IMR-90 (cell line): ENCODE data around the gene RPA3. TPM values are rescaled to one million over a fixed set of nuclear protein-coding genes. Genes with fewer than 3 reads are reported as not detected.

Experiments
- ATAC-seq: fragments of 200-7000 bp; cut with Tn5 transposase; 2 replicates; pipeline ENCODE4 v1.9.1; 2020; ENCODE audit warnings: low read depth, mild to moderate bottlenecking, moderate library complexity
- BruUV-seq: library from RNA; stranded (reverse); fragments of 400-500 nt; replicated peaks from 2 replicates; lab custom pipeline; 2021; lab: Mats Ljungman, UMichigan
- CTCF ChIA-PET: fragments of 300-600 bp; formaldehyde crosslinking; extraction: SDS; loops from one replicate; lab custom pipeline; 2021; ENCODE audit warnings: antibody characterized with exemption; lab: Yijun Ruan, JAX
- POLR2A ChIA-PET: fragments of 300-600 bp; sonication (Branson Sonifier 250); formaldehyde crosslinking; loops from one replicate; lab custom pipeline; 2022; ENCODE audit warnings: antibody characterized with exemption; ENCODE audit not compliant: unreplicated experiment; lab: Charles Lee
- DNase-seq: peaks from one replicate; pipeline ENCODE4 v3.0.0; 2013
- H2AFZ ChIP-seq: replicated peaks from 2 replicates; pipeline ENCODE3; 2013; ENCODE audit warnings: low read length, mild to moderate bottlenecking; ENCODE audit not compliant: poor library complexity
- H2AK5ac ChIP-seq: 2 replicates; pipeline ENCODE4 v1.6.1; 2013; ENCODE audit warnings: low read depth, low read length, inconsistent platforms
- H2AK9ac ChIP-seq: replicated peaks from 2 replicates; pipeline ENCODE3; 2013; ENCODE audit warnings: mild to moderate bottlenecking, low read depth, low read length, moderate library complexity; ENCODE audit not compliant: poor library complexity
- H2BK120ac ChIP-seq: 2 replicates; pipeline ENCODE4 v1.6.1; 2013; ENCODE audit warnings: low read depth, low read length, inconsistent platforms
- H2BK15ac ChIP-seq: 3 replicates; pipeline ENCODE4 v1.6.1; 2013; ENCODE audit warnings: low read depth, low read length, inconsistent platforms
- H2BK20ac ChIP-seq: 2 replicates; pipeline ENCODE4 v1.6.1; 2013; ENCODE audit warnings: low read depth, mild to moderate bottlenecking, inconsistent platforms, low read length, moderate library complexity
- H2BK5ac ChIP-seq: 2 replicates; pipeline ENCODE4 v1.6.1; 2013; ENCODE audit warnings: mild to moderate bottlenecking, low read depth, low read length, inconsistent platforms; ENCODE audit not compliant: poor library complexity, severe bottlenecking
- H3K14ac ChIP-seq: replicated peaks from 2 replicates; pipeline ENCODE4 v1.6.1; 2013; ENCODE audit warnings: low read depth, low read length, inconsistent platforms
- H3K18ac ChIP-seq: 2 replicates; pipeline ENCODE4 v1.6.1; 2013; ENCODE audit warnings: low read depth, low read length, control low read depth
- H3K23ac ChIP-seq: 2 replicates; pipeline ENCODE4 v1.6.1; 2013; ENCODE audit warnings: low read depth, low read length, inconsistent platforms
- H3K27ac ChIP-seq: 2 replicates; pipeline ENCODE4 v1.5.1; 2013; ENCODE audit warnings: mild to moderate bottlenecking, control low read depth, low read length; ENCODE audit not compliant: insufficient read depth
- H3K27me3 ChIP-seq: 2 replicates; pipeline ENCODE4 v1.6.1; 2013; ENCODE audit warnings: low read length; ENCODE audit not compliant: control insufficient read depth, insufficient read depth
- H3K36me3 ChIP-seq: 2 replicates; pipeline ENCODE4 v1.6.1; 2013; ENCODE audit warnings: low read length, mixed read lengths; ENCODE audit not compliant: control insufficient read depth, insufficient read depth
- H3K4ac ChIP-seq: 2 replicates; pipeline ENCODE4 v1.6.1; 2013; ENCODE audit warnings: low read depth, low read length, inconsistent platforms
- H3K4me1 ChIP-seq: 2 replicates; pipeline ENCODE4 v1.6.1; 2013; ENCODE audit warnings: low read length, mixed read lengths; ENCODE audit not compliant: control insufficient read depth, insufficient read depth
- H3K4me2 ChIP-seq: 2 replicates; pipeline ENCODE4 v1.6.1; 2013; ENCODE audit warnings: low read depth, mild to moderate bottlenecking, control low read depth, low read length, moderate library complexity
- H3K4me3 ChIP-seq: 2 replicates; pipeline ENCODE4 v1.5.1; 2013; ENCODE audit warnings: low read depth, mild to moderate bottlenecking, control low read depth, low read length, moderate library complexity; ENCODE audit not compliant: insufficient read depth
- H3K56ac ChIP-seq: 2 replicates; pipeline ENCODE4 v1.6.1; 2013; ENCODE audit warnings: low read length, inconsistent platforms; ENCODE audit not compliant: insufficient read depth; ENCODE audit errors: extremely low read depth
- H3K79me1 ChIP-seq, 2 experiments: 2 replicates each; pipeline ENCODE4 v1.6.1; 2013; ENCODE audit warnings: low read length in 2 of 2, inconsistent platforms in 1 of 2, low read depth in 1 of 2
- H3K9ac ChIP-seq: 2 replicates; pipeline ENCODE4 v1.6.1; 2013; ENCODE audit warnings: low read depth, low read length, control low read depth
- H3K9me1 ChIP-seq: 2 replicates; pipeline ENCODE4 v1.6.1; 2013; ENCODE audit warnings: low read length, inconsistent platforms; ENCODE audit not compliant: insufficient read depth
- H3K9me3 ChIP-seq: 2 replicates; pipeline ENCODE4 v1.6.1; 2013; ENCODE audit warnings: low read length; ENCODE audit not compliant: control insufficient read depth, insufficient read depth
- H4K20me1 ChIP-seq: 2 replicates; pipeline ENCODE4 v1.6.1; 2013; ENCODE audit warnings: low read length, inconsistent platforms; ENCODE audit not compliant: insufficient read depth
- H4K5ac ChIP-seq: 2 replicates; pipeline ENCODE4 v1.6.1; 2013; ENCODE audit warnings: mild to moderate bottlenecking, low read depth, low read length, control low read depth
- H4K8ac ChIP-seq, 2 experiments: 2 replicates each; pipeline ENCODE4 v1.6.1; 2013; ENCODE audit warnings: low read depth in 2 of 2, low read length in 2 of 2, control low read depth in 1 of 2, inconsistent platforms in 1 of 2
- H4K91ac ChIP-seq: 2 replicates; pipeline ENCODE4 v1.6.1; 2013; ENCODE audit warnings: low read depth, low read length, inconsistent platforms; ENCODE audit not compliant: insufficient read depth
- CEBPB ChIP-seq: IDR thresholded peaks from 2 replicates; pipeline ENCODE4 v1.6.1; 2012; ENCODE audit warnings: low read depth, low read length, improper control_type of control experiment
- ELK1 ChIP-seq: fragments of 150-350 bp; IDR thresholded peaks from 2 replicates; pipeline ENCODE4 v1.6.1; 2016; ENCODE audit warnings: low read depth, mild to moderate bottlenecking, low read length, moderate library complexity, borderline replicate concordance
- MXI1 ChIP-seq: IDR thresholded peaks from 2 replicates; pipeline ENCODE4 v1.6.1; 2012; ENCODE audit warnings: low read depth, mild to moderate bottlenecking, low read length, moderate library complexity, borderline replicate concordance
- NFE2L2 ChIP-seq: fragments of 150-350 bp; IDR thresholded peaks from 2 replicates; pipeline ENCODE4 v1.6.1; 2016; ENCODE audit warnings: low read depth, mild to moderate bottlenecking, low read length
- POLR2A ChIP-seq: IDR thresholded peaks from 2 replicates; pipeline ENCODE4 v1.6.1; 2012; ENCODE audit warnings: mild to moderate bottlenecking, low read depth, low read length
- RCOR1 ChIP-seq: IDR thresholded peaks from 2 replicates; pipeline ENCODE4 v1.6.1; 2012; ENCODE audit warnings: mild to moderate bottlenecking, low read length, improper control_type of control experiment; ENCODE audit not compliant: insufficient replicate concordance
- RFX5 ChIP-seq: IDR thresholded peaks from 2 replicates; pipeline ENCODE4 v1.8.0; 2012; ENCODE audit warnings: low read depth, mild to moderate bottlenecking, low read length, moderate library complexity
- SMC3 ChIP-seq: fragments of 150-350 bp; IDR thresholded peaks from 2 replicates; pipeline ENCODE4 v1.6.1; 2016; ENCODE audit warnings: low read depth, mild to moderate bottlenecking, antibody characterized with exemption, low read length, moderate library complexity
- USF2 ChIP-seq: fragments of 150-350 bp; IDR thresholded peaks from 2 replicates; pipeline ENCODE4 v1.6.1; 2017; ENCODE audit warnings: mild to moderate bottlenecking, antibody characterized with exemption, low read length, low read depth
- WGBS, 2 experiments: methylation state at CpG; one replicate each; pipeline versions ENCODE4 v1.1.5 to v1.1.7; 2013; ENCODE audit warnings: missing lambda C conversion rate in 2 of 2; ENCODE audit not compliant: insufficient read length in 1 of 2; ENCODE audit errors: extremely low coverage in 2 of 2; 5-methylcytosine and 5-hydroxymethylcytosine counted together
- dilution Hi-C: fragments of 300-500 bp; cut with HindIII; formaldehyde crosslinking; loops from one replicate; pipeline ENCODE4 v1.14.3; 2018; ENCODE audit warnings: low sequenced_read_pairs; ENCODE audit not compliant: unreplicated experiment
- in situ Hi-C: fragments of 300-500 bp; cut with MboI; formaldehyde crosslinking; loops from 3 replicates; pipeline ENCODE4 v1.14.3; 2019; ENCODE audit warnings: low sequenced_read_pairs, inconsistent platforms, mixed read lengths
- intact Hi-C: fragments of 100-400 bp; cut with micrococcal nuclease; formaldehyde crosslinking; loops from 2 replicates; pipeline ENCODE4 v1.10.0; 2022
- polyA plus RNA-seq, 3 experiments: library from polyadenylated mRNA; depleted of rRNA; stranded (reverse); fragments of >200 nt; gene quantifications; 2 replicates each; pipeline ENCODE4 v1.2.3, GENCODE V29; 2012; ENCODE audit warnings: low replicate concordance in 1 of 3
- total RNA-seq: library from RNA; depleted of rRNA; stranded (reverse); fragments of >200 nt; gene quantifications from 2 replicates; pipeline ENCODE4 v1.2.3, GENCODE V29; 2012

The RPA3 gene
- total and polyA plus RNA-seq, 2 of the 4 experiments (the other 2 are of a cell fraction), result 12.7 to 21.1 TPM

GRCh38 chr7:7720193-7720592 lies 1.8 kb upstream of the RPA3 start:
- no peak overlapping the region for H3K56ac ChIP-seq
- H3K79me1 ChIP-seq, result no peaks in the 10 kb centered on the region
- H3K4me1 ChIP-seq, result no peaks in the 10 kb centered on the region
- H4K8ac ChIP-seq, result no peak overlapping the region
- ATAC-seq (no peak), DNase-seq (no peak)
- no peaks in the 10 kb centered on the region for H3K9me1 ChIP-seq
- ChIA-PET CTCF (no interaction called here), POLR2A (no interaction called here)
- H2AK5ac ChIP-seq, result no peak overlapping the region
- BruUV-seq, result no TSS peak
- WGBS, 2 experiments, result no CpG with 5 or more reads among the region's 1 CpG
- H3K27me3 ChIP-seq, result no peaks in the 10 kb centered on the region
- no peaks in the 10 kb centered on the region for H4K20me1 ChIP-seq
- no peak overlapping the region for H3K4me2 ChIP-seq
- no peak overlapping the region for H2BK20ac ChIP-seq
- no peak overlapping the region for H3K4me3 ChIP-seq
- H3K9ac ChIP-seq, result no peak overlapping the region
- TF ChIP-seq CEBPB, result no peak
- TF ChIP-seq ELK1, result no peak
- TF ChIP-seq USF2, result no peak
- TF ChIP-seq RFX5, result no peak
- no peak for TF ChIP-seq MXI1
- no peak for TF ChIP-seq RCOR1
- TF ChIP-seq POLR2A, result no peak
- no peak for TF ChIP-seq NFE2L2
- TF ChIP-seq SMC3, result no peak
- H4K91ac ChIP-seq, result no peak overlapping the region
- dilution Hi-C loops (no loop called here), in situ Hi-C loops (no loop called here), intact Hi-C loops (no loop called here)
- no peak overlapping the region for H2BK5ac ChIP-seq
- no peak overlapping the region for H3K4ac ChIP-seq
- no peaks in the 10 kb centered on the region for H3K36me3 ChIP-seq
- H3K9me3 ChIP-seq, result no peaks in the 10 kb centered on the region
- no peak overlapping the region for H2BK15ac ChIP-seq
- H2AFZ ChIP-seq, result no peak overlapping the region
- H3K27ac ChIP-seq, result no peak overlapping the region
- H3K18ac ChIP-seq, result no peak overlapping the region
- H3K23ac ChIP-seq, result no peak overlapping the region
- H2AK9ac ChIP-seq, result no peak overlapping the region
- H3K14ac ChIP-seq, result no peak overlapping the region
- no peak overlapping the region for H2BK120ac ChIP-seq
- H4K5ac ChIP-seq, result no peak overlapping the region
